Stimulated activated CD8-positive, alpha-beta memory T cell treated with anti-CD3 and anti-CD28 coated beads, Interleukin-4, amount 100 ng/mL, for 1 hour (primary cell): Measurements from ENCODE around the gene ZNF835.
A peak's percentile ranks its signal among the peaks of the same experiment; 100 is the strongest.
"Not testable (repeated sequence)": the region's sequence is repeated elsewhere in the genome, so short reads cannot be mapped to it uniquely, and the experiment has no call there.

Experiments used
- DNase-seq, 2 donors: peaks; one replicate each; pipeline ENCODE4 v3.0.0-alpha.2; 2020; ENCODE audit warnings: low read depth in 2 of 2, low spot score in 1 of 2

The ZNF835 gene

DNA sequence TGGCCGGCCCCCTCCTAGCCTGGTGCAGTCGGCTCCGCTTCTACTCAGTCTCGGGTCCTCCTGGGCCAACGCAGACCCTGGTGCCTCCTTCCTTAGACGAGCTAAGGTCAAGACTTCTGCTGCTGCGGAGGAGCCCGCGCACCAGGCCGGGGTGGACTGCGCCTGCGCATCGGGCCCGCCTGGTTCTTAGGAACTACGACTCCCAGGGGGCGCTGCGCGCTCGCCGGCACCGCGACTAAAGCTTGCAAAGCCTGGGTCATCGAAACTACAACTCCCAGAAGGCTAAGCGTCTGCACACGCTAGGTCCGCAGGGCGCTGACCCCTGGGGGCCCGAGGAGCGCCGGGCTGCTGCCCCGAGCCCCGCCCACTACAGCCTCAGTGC lies at the start of gene ZNF835:
TSS of gene ZNF835 (minus strand) at position 145 of the 382 bp plus-strand sequence. CDS start 6,559 bp downstream, outside the sequence.
- peak; percentile 38 to 70 for DNase-seq

- no peak for DNase-seq
Observed at GRCh38 chr19:56720281-56720680, 48.7 kb upstream of the ZNF835 start.

DNA sequence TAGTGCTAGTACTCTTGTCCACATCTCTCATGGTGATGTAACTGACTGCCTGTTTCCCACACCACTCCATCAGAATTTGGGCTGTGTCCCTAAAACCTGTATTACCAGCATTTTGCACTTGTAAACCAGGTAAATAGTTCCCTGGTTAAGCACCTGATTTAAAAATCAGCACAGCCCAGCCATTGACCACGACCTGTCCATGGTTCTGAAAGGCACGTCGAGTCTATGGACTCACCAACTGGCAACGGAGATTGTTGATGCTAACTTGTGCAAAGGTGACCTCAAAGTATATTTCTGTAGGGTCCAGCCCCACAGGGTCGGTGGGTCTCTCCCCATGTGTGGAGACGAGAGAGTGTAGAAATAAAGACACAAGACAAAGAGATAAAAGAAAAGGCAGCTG lies 46.7 kb upstream of the ZNF835 start:
- no peak for DNase-seq

DNA sequence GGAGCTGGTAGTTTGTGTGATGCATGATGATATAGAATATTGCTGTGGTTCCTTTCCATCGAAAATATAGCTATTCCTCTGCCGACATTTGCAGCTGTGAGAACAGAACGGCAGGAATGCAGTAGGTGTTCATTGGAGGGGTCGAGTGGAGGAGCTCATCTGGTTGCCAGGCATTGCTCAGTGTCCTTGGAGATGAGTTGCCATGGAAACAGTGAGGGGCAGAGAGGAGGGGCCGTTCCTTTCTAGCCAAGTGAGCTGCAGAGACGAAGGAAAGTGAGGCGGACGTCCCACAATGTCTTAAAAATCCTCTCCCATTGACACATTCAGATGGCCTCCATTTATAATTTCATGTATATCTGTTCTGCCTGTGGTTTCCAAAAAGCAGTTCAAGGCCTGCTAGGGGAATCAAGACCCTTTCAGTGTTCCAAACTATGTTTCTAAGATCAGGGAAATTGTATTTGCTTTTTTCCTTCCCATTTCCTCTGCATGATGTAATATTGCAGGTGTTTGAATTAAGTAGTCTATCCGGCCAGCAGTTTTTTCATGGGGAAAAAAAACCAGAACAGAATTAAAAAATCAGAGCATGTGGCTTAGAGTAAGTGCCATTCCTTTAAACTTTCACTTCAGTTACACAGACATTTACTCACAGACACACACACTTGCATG lies 41.2 kb upstream of the ZNF835 start:
- no peak for DNase-seq

- DNase-seq: no peak
Observed at GRCh38 chr19:56710437-56710836, 38.9 kb upstream of the ZNF835 start.

- no peak for DNase-seq
Observed at GRCh38 chr19:56707821-56708220, 36.3 kb upstream of the ZNF835 start.

DNA sequence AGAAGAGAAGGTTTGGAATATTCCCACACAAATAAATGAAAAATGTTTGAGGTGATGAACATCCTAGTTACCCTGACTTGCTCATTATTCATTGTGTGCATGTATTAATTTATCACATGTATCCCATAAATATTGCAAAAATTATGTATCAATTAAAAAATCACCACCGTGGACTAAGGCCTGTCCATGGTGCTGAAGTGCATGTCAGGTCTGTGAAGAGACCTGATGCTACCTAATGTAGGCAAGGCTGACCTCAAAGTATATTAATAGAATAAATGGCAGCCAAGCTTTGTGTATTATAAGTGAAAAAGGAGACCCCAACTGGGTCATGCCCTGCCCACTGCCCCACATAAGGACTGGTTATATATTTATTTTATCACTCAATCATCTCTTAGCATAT lies 34.4 kb upstream of the ZNF835 start:
- no peak for DNase-seq

GRCh38 chr19:56701895-56702294 lies 30.3 kb upstream of the ZNF835 start:
- DNase-seq: no peak

- DNase-seq: no peak
Observed at GRCh38 chr19:56699552-56699951, 28.0 kb upstream of the ZNF835 start.

DNA sequence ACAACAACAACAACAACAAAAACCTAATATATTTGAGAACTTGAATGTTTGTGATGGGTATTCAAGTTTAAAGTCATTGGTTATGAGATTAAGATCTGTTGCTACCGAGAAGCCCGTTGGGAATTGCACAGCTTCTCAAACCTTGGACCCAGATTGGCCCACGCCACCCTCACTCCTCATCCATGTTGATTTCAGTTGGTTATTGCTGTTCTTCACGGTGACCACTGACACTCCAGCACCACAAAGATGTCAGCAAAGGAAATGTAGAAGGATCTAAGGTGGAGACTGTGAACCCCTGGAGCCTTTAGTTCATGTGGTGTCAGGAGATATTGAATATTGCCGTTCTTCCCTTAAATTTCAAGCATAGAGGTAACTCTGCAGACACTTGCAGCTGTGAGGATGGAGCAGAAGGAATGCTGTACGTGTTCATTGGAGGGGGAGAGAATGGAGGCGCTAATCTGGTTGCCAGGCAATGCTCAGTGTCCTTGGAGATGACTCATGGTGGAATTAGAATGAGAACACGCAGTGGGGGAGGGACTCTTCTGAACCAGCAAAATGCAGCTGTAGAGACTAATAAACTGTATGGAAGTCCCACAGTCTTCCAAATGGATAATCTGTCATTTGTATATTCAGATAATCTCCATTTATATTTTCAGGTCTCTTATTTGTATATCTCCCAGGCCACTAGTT lies 20.8 kb upstream of the ZNF835 start:
- DNase-seq: no peak

- DNase-seq: no peak
Observed at GRCh38 chr19:56690670-56691069, 19.1 kb upstream of the ZNF835 start.

GRCh38 chr19:56689198-56689597 lies 17.6 kb upstream of the ZNF835 start:
- DNase-seq: no peak

DNA sequence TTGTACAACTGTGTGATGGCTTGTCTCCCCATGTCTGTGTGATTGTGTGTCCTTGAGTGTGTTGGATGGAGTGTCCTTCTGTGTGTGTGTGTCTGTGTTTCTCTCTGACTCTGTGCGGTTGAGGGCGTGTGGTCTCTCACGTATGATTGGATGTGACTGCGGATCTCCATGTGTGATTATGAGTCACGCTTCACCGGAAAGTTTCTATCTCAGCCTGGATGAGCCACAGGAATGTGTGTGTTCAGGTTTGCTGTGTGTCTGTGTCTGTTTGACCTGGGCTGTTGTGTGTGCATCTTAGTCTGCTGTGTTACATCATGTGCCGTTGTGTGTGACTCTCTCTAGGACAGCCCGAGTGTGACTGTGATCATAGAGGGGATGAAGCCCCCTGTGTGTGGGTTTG lies 15.5 kb upstream of the ZNF835 start:
- DNase-seq: no peak

- DNase-seq: no peak
Observed at GRCh38 chr19:56683116-56683515, 11.6 kb upstream of the ZNF835 start.

GRCh38 chr19:56681702-56682101 lies 10.1 kb upstream of the ZNF835 start:
- DNase-seq: no peak

DNA sequence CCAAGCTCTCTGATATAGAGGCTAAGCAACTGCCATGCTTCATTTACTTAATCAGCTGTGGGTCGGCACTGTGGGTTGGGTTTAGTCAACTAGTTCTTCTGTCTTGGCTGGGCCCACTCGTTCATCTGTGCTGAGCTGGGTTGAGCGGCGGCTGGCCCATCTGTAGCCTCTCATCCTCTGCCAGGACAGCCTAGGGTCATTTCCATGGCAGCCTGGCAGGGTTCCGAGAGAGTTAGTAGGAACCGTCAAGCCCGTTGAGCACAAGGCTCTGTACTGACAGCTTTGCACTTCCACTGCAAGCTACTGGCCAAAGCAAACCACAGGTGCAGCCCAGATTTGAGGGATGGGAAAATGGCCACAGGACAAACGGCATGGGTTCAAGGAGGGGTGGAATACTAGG lies 6.6 kb upstream of the ZNF835 start:
- no peak for DNase-seq

GRCh38 chr19:56672610-56673009 lies 1.1 kb upstream of the ZNF835 start:
- DNase-seq: not testable (repeated sequence)

GRCh38 chr19:56670961-56671612 lies 470 bp downstream of the ZNF835 start:
- no peak for DNase-seq

DNA sequence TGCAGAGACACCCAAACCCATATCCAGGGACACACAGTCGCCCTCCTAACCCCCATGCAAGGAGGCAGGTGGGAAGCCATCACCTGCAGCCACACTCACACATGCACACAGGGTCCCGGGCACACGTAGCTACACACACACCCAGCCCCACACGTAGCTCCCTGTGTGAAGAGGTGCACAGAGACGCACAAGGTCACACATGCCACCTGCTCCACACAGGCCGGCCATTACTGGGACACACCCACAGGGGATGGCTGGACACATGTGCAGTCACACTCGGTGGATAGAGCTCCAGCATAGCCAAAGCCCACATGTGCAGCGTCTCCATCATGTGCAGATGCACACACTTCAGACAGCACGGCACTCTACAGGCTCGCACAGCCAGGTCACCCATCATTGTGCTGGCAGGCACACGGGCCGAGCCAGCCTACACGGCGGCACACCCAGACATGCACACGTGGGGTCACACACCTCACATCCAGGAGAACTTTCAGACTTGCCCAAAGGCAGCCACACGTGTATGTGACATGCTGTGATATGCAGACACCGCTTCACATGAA lies 1.1 kb downstream of the ZNF835 start:
- DNase-seq: no peak

- no peak for DNase-seq
Observed at GRCh38 chr19:56668676-56669075, 2.9 kb downstream of the ZNF835 start.

DNA sequence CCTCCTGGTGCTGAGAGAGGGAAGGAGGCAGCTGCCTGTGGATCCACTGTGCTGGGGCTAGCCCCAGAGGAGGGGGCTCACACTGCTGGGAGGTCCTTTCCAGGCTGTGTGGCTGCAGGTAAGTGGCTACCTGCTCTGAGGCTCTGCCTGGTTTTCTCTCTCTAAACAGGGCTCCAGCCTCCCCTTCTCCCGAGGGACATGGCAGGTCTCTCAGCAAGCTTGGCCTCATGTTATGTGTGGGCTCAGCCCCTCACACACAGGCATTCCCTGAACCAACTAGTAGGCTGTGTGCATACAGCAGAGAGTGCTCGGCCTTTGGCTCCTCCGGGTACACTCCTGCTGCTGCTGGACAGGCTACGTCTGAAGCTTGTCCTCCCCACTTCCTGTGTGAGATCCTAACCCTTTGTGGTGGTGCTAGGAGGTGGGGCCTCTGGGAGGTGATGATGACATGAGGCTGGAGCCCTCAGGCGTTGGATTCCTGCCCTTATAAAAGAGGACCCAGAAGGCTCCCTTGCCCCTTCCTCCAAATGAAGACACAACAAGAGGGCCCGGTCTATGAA lies 4.2 kb downstream of the ZNF835 start:
- no peak for DNase-seq

- no peak for DNase-seq
Observed at GRCh38 chr19:56664511-56664910, 7.0 kb downstream of the ZNF835 start.
